Measurements from ENCODE around the gene GAREM1.

DNA sequence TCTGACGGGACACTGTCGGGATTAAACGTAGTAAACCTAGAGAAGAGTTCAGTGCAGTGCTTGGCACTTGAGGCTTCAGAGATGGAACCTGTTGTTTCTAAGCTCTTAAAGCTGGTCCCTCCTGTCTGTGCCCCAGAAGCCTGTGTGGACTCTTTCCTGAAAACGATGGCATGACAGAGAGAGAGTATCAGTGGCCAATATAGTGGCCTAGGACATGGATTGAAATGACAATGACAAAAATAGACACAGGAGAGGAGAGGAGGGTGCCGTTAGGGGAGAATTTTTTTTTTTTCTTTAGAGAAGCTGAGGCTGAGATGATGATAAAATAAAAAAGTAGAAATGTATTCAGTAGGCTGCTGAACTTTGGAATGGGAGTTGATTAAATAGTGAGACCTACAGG, 138.0 kb downstream of the GAREM1 start:
- TF ChIP-seq EZH2 (IDR thresholded peaks at IDR 0.05) (no peak), POLR2AphosphoS5 (IDR thresholded peaks at IDR 0.05; ENCODE audit: borderline replicate concordance, low read depth, low read length) (no peak), FOXP2 (optimal IDR thresholded peaks at IDR 0.05; ENCODE audit: control extremely low read depth, extremely low read length, insufficient read depth) (no peak)

All from SK-N-MC (cell line).